HG03575 (cell line): Measurements from ENCODE around the gene SLC15A2.
"Not testable (repeated sequence)": the region's sequence is repeated elsewhere in the genome, so short reads cannot be mapped to it uniquely, and the experiment has no call there.

ENCODE experiments used
- ATAC-seq: cut with Tn5 transposase; IDR thresholded peaks from one replicate; pipeline ENCODE4 v1.9.1; 2021; ENCODE audit not compliant: unreplicated experiment, insufficient number of reproducible peaks, low FRiP score; ENCODE audit errors: extremely low read depth

The SLC15A2 gene

GRCh38 chr3:121918779-121919483 is 24.7 kb downstream of the SLC15A2 start:
- ATAC-seq = no peak

- ATAC-seq = no peak
Observed at GRCh38 chr3:121924734-121925133, 30.5 kb downstream of the SLC15A2 start.

- ATAC-seq = no peak
Observed at GRCh38 chr3:121926380-121926779, 32.2 kb downstream of the SLC15A2 start.

DNA sequence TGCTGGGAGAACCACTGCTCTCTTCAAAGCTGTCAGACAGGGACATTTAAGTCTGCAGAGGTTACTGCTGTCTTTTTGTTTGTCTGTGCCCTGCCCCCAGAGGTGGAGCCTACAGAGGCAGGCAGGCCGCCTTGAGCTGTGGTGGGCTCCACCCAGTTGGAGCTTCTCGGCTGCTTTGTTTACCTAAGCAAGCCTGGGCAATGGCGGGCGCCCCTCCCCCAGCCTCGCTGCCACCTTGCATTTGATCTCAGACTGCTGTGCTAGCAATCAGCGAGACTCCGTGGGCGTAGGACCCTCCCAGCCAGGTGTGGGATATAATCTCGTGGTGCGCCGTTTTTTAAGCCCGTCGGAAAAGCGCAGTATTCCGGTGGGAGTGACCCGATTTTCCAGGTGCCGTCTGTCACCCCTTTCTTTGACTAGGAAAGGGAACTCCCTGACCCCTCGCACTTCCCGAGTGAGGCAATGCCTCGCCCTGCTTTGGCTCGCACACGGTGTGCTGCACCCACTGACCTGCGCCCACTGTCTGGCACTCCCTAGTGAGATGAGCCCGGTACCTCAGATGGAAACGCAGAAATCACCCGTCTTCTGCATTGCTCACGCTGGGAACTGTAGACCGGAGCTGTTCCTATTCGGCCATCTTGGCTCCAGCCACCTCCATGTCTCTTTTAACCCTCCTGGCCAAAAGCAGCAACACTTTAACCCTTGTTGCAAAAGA is 44.1 kb downstream of the SLC15A2 start:
- ATAC-seq = not testable (repeated sequence)

- no peak for ATAC-seq
Observed at GRCh38 chr3:121941592-121941991, 47.4 kb downstream of the SLC15A2 start.

DNA sequence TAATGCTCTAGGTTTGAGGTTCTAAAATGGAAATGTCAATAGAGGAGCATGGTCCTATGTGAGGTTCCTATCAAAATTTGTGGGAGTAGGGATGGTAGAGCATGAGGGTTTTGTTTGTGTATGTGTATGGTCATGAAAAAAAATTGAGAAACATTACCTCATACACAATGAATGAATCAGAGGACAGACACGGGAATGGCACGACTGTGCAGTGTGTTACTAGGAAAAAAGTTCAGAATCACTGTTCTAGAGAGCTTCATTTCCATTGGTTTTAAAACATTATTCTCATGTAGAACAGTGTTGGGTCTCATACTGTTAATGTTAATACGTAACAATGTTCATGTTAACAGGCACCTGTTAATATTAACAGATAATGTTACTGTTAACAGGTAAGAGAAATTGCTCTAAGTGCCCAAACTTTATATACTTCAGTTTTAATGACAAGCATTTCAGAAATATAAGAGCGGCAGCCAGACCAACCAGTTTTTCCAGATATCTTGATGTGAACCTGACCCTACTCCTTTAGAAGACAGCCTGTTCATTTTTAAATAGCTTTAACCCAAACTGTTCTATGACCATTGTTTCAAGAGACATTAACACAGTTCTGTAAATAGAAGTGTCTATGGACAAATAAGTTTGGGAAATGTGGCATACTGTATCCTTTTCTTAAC is 48.0 kb downstream of the SLC15A2 start:
- ATAC-seq = no peak

- ATAC-seq = no peak
Observed at GRCh38 chr3:121943431-121943830, 49.2 kb downstream of the SLC15A2 start.

DNA sequence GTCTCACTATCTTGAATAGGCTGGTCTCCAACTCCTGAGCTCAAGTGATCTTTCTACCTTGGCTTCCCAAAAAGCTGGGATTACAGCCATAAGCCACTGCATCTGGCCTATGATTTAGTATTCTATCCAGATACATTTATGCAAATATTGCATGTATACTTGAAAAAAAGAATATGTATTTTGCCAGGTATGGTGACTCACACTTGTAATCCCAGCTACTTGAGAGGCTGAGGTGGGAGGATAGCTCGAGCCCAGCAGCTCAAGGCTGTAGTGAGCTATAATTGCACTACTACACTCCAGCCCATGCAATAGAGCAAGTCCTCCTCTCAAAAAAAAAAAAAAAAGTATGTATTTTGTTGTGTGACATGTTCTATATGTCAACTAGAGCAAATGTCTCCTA is 54.4 kb downstream of the SLC15A2 start:
- no peak for ATAC-seq

GRCh38 chr3:121951291-121951919 is 57.2 kb downstream of the SLC15A2 start:
- no peak for ATAC-seq

- no peak for ATAC-seq
Observed at GRCh38 chr3:121956363-121956762, 62.2 kb downstream of the SLC15A2 start.

DNA sequence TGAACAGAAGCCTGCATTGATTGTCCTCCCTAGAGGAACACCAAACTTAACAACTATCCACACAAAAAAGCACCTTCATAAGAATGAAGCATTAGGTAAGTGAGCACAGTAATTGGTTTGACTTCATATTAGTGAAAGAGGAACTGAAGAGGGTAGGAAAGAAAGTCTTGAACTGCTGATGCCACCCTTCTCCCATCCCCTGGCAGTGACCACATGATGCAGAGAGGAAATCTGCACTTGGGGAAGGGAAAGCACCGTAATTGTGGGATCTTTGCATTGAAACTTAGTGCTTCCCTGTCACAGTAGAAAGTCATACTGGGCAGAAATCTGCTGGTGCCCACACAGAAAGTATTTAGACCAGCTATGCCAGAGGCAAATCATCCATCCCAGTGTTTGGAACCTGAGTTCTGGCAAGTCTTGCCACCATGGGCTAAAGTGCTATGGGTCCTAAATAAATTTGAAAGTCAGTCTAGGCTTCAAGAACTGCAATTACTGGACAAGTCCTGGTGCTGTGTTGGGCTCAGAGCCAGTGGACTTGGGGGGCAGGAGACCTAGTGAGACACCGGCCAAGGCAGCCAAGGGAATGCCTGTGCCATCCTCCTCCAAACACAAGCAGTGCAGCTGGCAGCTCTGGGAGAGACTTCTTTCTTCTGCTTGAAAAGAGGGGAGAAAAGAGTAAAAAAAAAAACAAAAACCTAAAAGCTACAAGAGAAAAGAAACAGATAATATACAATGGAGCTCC is 63.6 kb downstream of the SLC15A2 start:
- ATAC-seq = no peak

- no peak for ATAC-seq
Observed at GRCh38 chr3:121958801-121959200, 64.6 kb downstream of the SLC15A2 start.

DNA sequence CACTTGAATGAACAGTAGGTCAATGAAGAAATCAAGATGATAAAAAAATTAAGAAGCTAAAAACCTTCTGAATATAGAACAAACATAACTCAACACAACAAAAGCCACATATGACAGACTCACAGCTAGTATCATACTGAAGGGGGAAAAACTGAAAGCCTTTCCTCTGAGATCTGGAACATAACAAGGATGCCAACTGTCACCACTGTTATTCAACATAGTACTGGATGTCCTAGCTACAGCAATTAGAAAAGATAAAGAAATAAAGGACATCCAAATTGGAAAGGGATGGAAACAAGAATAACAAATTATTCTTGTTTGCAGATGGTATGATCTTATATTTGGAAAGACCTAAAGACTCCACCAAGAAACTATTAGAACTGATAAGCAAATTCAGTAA is 67.1 kb downstream of the SLC15A2 start:
- ATAC-seq = no peak

DNA sequence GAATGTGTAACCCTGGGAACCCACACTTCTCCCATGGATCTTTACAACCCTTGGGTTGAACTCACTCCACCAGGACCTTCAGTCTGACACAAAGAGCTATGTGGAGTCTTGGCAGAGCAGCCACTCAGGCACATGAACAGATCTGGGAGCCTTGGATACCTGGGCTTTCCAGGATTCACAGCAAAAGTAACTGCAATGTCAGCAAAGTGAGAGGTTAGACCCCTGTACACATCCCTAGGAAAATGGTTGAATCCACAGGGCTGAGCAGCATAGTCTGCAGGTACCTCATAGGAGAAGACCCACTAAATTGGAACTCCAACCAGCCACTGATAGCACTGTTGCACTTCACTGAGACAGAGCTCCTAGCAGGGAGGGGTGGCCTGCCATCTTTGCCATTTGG is 68.2 kb downstream of the SLC15A2 start:
- ATAC-seq = no peak

DNA sequence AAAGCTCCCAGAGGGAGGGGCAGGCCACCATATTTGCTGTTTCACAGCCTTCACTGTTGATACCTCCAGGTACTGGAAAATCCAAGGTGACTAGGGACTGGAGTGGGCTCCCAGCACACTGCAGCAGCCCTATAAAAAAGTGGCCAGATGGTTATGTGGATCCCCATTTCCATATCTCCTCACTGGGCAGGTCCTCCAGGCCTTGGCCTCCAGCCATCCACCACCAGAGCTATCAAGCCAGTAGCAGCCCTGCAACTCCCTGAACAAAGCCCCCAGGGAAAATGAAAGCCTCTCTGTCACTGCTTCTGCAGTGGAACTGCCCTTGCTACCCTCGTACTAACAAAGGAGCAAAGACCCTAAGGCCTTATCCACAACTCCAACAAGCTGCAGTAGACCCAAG is 69.4 kb downstream of the SLC15A2 start:
- no peak for ATAC-seq

- no peak for ATAC-seq
Observed at GRCh38 chr3:121969631-121970030, 75.4 kb downstream of the SLC15A2 start.

- ATAC-seq = no peak
Observed at GRCh38 chr3:121970047-121970446, 75.8 kb downstream of the SLC15A2 start.

GRCh38 chr3:121974601-121975111 is 80.5 kb downstream of the SLC15A2 start:
- no peak for ATAC-seq
